Esophagus muscularis mucosa (tissue), 3 donors: ENCODE measurements around the gene MRPL39.
"Not testable (repeated sequence)": the region's sequence is repeated elsewhere in the genome, so short reads cannot be mapped to it uniquely, and the experiment has no call there.

ENCODE experiments used
- POLR2A ChIP-seq: fragments of 450-650 bp; IDR thresholded peaks from one replicate; pipeline ENCODE4 v1.6.1; 2017; ENCODE audit warnings: antibody characterized with exemption, moderate library complexity, mild to moderate bottlenecking, low read depth
- TF ChIP-seq, protein P1 (sequence below), 3 experiments: fragments of 200-600 bp in 2 of 3; fragments of 450-650 bp in 1 of 3; sonication (generic) in 2 of 3; IDR thresholded peaks; one replicate each; pipeline ENCODE4 v1.5.1; 2017 to 2019; ENCODE audit warnings: antibody characterized with exemption in 3 of 3, mild to moderate bottlenecking in 2 of 3, moderate library complexity in 1 of 3

DNA sequence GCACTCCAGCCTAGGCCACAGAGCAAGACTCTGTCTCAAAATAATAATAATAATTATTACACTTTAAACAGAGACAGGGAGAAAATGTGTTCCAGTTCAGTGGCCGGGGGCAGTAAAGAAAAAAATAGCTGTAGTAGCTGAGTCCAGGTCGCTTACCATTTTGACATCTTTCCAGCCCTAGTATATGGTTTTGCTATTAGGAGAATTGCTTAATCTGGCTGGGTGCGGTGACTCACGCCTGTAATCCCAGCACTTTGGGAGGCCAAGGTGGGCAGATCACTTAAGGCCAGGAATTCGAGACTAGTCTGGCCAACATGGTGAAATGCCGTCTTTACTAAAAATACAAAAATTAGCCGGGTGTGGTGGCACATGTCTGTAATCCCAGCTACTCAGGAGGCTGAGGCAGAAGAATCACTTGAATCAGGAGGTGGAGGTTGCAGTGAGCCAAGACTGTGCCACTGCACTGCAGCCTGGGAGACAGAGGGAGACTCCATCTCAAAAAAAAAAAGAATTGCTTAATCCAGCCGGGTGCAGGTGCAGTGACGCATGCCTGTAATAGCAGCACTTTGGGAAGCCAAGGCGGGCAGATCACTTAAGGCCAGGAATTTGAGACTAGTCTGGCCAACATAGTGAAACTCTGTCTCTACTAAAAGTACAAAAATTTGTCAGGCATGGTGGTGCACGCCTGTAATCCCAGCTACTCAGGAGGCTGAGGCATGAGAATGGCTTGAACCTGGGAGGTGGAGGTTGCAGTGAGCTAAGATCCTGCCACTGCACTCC, 18.7 kb upstream of the MRPL39 start:
- TF ChIP-seq, protein P1, sequence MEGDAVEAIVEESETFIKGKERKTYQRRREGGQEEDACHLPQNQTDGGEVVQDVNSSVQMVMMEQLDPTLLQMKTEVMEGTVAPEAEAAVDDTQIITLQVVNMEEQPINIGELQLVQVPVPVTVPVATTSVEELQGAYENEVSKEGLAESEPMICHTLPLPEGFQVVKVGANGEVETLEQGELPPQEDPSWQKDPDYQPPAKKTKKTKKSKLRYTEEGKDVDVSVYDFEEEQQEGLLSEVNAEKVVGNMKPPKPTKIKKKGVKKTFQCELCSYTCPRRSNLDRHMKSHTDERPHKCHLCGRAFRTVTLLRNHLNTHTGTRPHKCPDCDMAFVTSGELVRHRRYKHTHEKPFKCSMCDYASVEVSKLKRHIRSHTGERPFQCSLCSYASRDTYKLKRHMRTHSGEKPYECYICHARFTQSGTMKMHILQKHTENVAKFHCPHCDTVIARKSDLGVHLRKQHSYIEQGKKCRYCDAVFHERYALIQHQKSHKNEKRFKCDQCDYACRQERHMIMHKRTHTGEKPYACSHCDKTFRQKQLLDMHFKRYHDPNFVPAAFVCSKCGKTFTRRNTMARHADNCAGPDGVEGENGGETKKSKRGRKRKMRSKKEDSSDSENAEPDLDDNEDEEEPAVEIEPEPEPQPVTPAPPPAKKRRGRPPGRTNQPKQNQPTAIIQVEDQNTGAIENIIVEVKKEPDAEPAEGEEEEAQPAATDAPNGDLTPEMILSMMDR (IDR thresholded peaks at IDR 0.05), result not testable (repeated sequence)
- TF ChIP-seq POLR2A, result not testable (repeated sequence)
